Keratinocyte (primary cell): ENCODE results near the gene FHL5. TPM values are rescaled to one million over a fixed set of nuclear protein-coding genes. Genes with fewer than 3 reads are reported as not detected.

Source experiments
- DNase-seq: peaks from one replicate; pipeline ENCODE4 v3.0.0-alpha.2; 2011; ENCODE audit warnings: low read depth, missing footprints, low spot score
- FAIRE-seq: peaks from 2 replicates; lab custom pipeline; 2011; peaks lifted over from hg19 to GRCh38; lab: Jason Lieb, UNC
- H2AFZ ChIP-seq: 2 replicates; pipeline ENCODE4 v1.6.0; 2012; ENCODE audit warnings: low read length, control low read depth, inconsistent platforms; ENCODE audit not compliant: control insufficient read depth
- H3K27ac ChIP-seq: 2 replicates; pipeline ENCODE4 v1.5.1; 2011; ENCODE audit warnings: low read length; ENCODE audit not compliant: control insufficient read depth, insufficient read depth
- H3K27me3 ChIP-seq: 3 replicates; pipeline ENCODE4 v1.6.0; 2011; ENCODE audit warnings: low read length; ENCODE audit not compliant: control insufficient read depth, insufficient read depth; ENCODE audit errors: extremely low read depth
- H3K36me3 ChIP-seq, 2 experiments: 2 replicates in 1 of 2; 3 replicates in 1 of 2; pipeline ENCODE4 v1.5.1; 2011; ENCODE audit warnings: low read length in 2 of 2, mild to moderate bottlenecking in 1 of 2; ENCODE audit not compliant: control insufficient read depth in 2 of 2, insufficient read depth in 2 of 2; ENCODE audit errors: extremely low read depth in 1 of 2
- H3K4me1 ChIP-seq: 3 replicates; pipeline ENCODE4 v1.5.1; 2011; ENCODE audit warnings: low read length; ENCODE audit not compliant: control insufficient read depth, insufficient read depth; ENCODE audit errors: extremely low read depth
- H3K4me2 ChIP-seq: 3 replicates; pipeline ENCODE4 v1.6.0; 2011; ENCODE audit warnings: low read depth, low read length; ENCODE audit not compliant: control insufficient read depth, insufficient read depth; ENCODE audit errors: extremely low read depth
- H3K4me3 ChIP-seq, 3 experiments: fragments of 200-600 bp in 1 of 3; sonication (generic) in 1 of 3; 2 replicates in 2 of 3; 3 replicates in 1 of 3; pipeline ENCODE4 v1.5.1; 2011 to 2016; ENCODE audit warnings: low read length in 3 of 3, mild to moderate bottlenecking in 3 of 3, control low read depth in 2 of 3, inconsistent platforms in 1 of 3, low read depth in 1 of 3, mixed read lengths in 1 of 3, mixed run types in 1 of 3, moderate library complexity in 1 of 3; ENCODE audit not compliant: control insufficient read depth in 2 of 3, insufficient read depth in 2 of 3; ENCODE audit errors: extremely low read depth in 1 of 3
- H3K79me2 ChIP-seq: 2 replicates; pipeline ENCODE4 v1.6.0; 2012; ENCODE audit warnings: low read length; ENCODE audit not compliant: control insufficient read depth, insufficient read depth
- H3K9ac ChIP-seq: 3 replicates; pipeline ENCODE4 v1.6.0; 2011; ENCODE audit warnings: low read length; ENCODE audit not compliant: control insufficient read depth, insufficient read depth; ENCODE audit errors: extremely low read depth
- H3K9me1 ChIP-seq: 3 replicates; pipeline ENCODE4 v1.6.0; 2011; ENCODE audit warnings: low read length; ENCODE audit not compliant: control insufficient read depth, insufficient read depth; ENCODE audit errors: extremely low read depth
- H3K9me3 ChIP-seq: 2 replicates; pipeline ENCODE4 v1.5.1; 2012; ENCODE audit warnings: low read depth, low read length; ENCODE audit not compliant: control insufficient read depth
- H4K20me1 ChIP-seq: 3 replicates; pipeline ENCODE4 v1.6.0; 2011; ENCODE audit warnings: low read length; ENCODE audit not compliant: control insufficient read depth, insufficient read depth; ENCODE audit errors: extremely low read depth
- CTCF ChIP-seq, 3 experiments: IDR thresholded peaks in 1 of 3; conservative IDR thresholded peaks in 1 of 3; optimal IDR thresholded peaks in 1 of 3; 2 replicates in 2 of 3; 3 replicates in 1 of 3; pipeline versions ENCODE3 to v1.5.1; 2011; ENCODE audit warnings: low read length in 3 of 3, mild to moderate bottlenecking in 3 of 3, moderate library complexity in 2 of 3, control low read depth in 1 of 3, inconsistent platforms in 1 of 3; ENCODE audit not compliant: insufficient read depth in 2 of 3; ENCODE audit errors: extremely low read depth in 1 of 3
- EZH2 ChIP-seq: IDR thresholded peaks from one replicate; pipeline ENCODE4 v1.6.1; 2012; ENCODE audit warnings: inconsistent platforms, mild to moderate bottlenecking, low read length, moderate library complexity
- dilution Hi-C: fragments of 300-500 bp; cut with MboI; formaldehyde crosslinking; loops from one replicate; pipeline ENCODE4 v1.7.0; 2020; ENCODE audit warnings: low sequenced_read_pairs; ENCODE audit not compliant: extremely low pct_ligation_motif_present
- polyA plus RNA-seq, 5 experiments: library from polyadenylated mRNA; depleted of rRNA in 3 of 5; stranded (reverse) in 3 of 5; stranded (forward) in 1 of 5; unstranded in 1 of 5; fragments of >200 nt; gene quantifications; 1 replicate in 1 of 5; 2 replicates in 3 of 5; 3 replicates in 1 of 5; pipeline versions ENCODE4 v1.2.1 to v1.2.3, GENCODE V29; 2011 to 2012; ENCODE audit warnings: missing spikeins in 2 of 5, low read depth in 1 of 5, low replicate concordance in 1 of 5

FHL5 gene
- polyA plus RNA-seq, 1 donor (not counting 4 experiments of a cell fraction or from before 2014, with no cell fraction given), result not detected

- H3K4me2 ChIP-seq, result no peak overlapping the region
- FAIRE-seq (no peak), DNase-seq (no peak)
- H2AFZ ChIP-seq, result no peak overlapping the region
- no peaks in the 10 kb centered on the region for H3K4me1 ChIP-seq
- TF ChIP-seq CTCF (optimal IDR thresholded peaks at IDR 0.05 in 1 of 3, IDR thresholded peaks at IDR 0.05 in 1 of 3, conservative IDR thresholded peaks at IDR 0.05 in 1 of 3; ENCODE audit: extremely low read depth in 1 of 3, insufficient read depth in 2 of 3, low read length in 3 of 3) (no peak), EZH2 (no peak)
- dilution Hi-C loops, result no loop called here
- no peaks in the 10 kb centered on the region for H3K9me3 ChIP-seq
- no peak overlapping the region for H3K9ac ChIP-seq
- H3K4me3 ChIP-seq, result no peak overlapping the region
- no peaks in the 10 kb centered on the region for H3K9me1 ChIP-seq
- H3K27ac ChIP-seq, result no peak overlapping the region
- no peaks in the 10 kb centered on the region for H3K79me2 ChIP-seq
- H4K20me1 ChIP-seq, result no peaks in the 10 kb centered on the region
- H3K27me3 ChIP-seq, result no peaks in the 10 kb centered on the region
- no peaks in the 10 kb centered on the region for H3K36me3 ChIP-seq
Observed at GRCh38 chr6:96571551-96571950, 8.6 kb downstream of the FHL5 start.

GRCh38 chr6:96575359-96575758, 12.4 kb downstream of the FHL5 start:
- no peak overlapping the region for H3K4me2 ChIP-seq
- no peak overlapping the region for H2AFZ ChIP-seq
- no peaks in the 10 kb centered on the region for H3K79me2 ChIP-seq
- H3K4me3 ChIP-seq, result no peak overlapping the region
- no peaks in the 10 kb centered on the region for H3K9me1 ChIP-seq
- H3K27ac ChIP-seq, result no peak overlapping the region
- no peaks in the 10 kb centered on the region for H4K20me1 ChIP-seq
- H3K27me3 ChIP-seq, result no peaks in the 10 kb centered on the region
- FAIRE-seq (no peak), DNase-seq (no peak)
- TF ChIP-seq CTCF (optimal IDR thresholded peaks at IDR 0.05 in 1 of 3, IDR thresholded peaks at IDR 0.05 in 1 of 3, conservative IDR thresholded peaks at IDR 0.05 in 1 of 3; ENCODE audit: extremely low read depth in 1 of 3, insufficient read depth in 2 of 3, low read length in 3 of 3) (no peak), EZH2 (no peak)
- no peaks in the 10 kb centered on the region for H3K9me3 ChIP-seq
- no peak overlapping the region for H3K9ac ChIP-seq
- no peaks in the 10 kb centered on the region for H3K36me3 ChIP-seq
- dilution Hi-C loops, result no loop called here
- H3K4me1 ChIP-seq, result no peaks in the 10 kb centered on the region
